Liver (tissue), 9 donors: ENCODE data around the gene AP1M2. TPM values are rescaled to one million over a fixed set of nuclear protein-coding genes. Genes with fewer than 3 reads are reported as not detected.

ENCODE experiments used
- DNase-seq: peaks from one replicate; pipeline ENCODE4 v3.0.0-alpha.2; 2017; ENCODE audit warnings: low spot score
- H3K27ac ChIP-seq, 2 donors: one replicate each; pipeline ENCODE4 v1.7.0; 2013; ENCODE audit warnings: inconsistent platforms in 2 of 2, low read length in 2 of 2, control low read depth in 1 of 2, low read depth in 1 of 2, mild to moderate bottlenecking in 1 of 2
- H3K27me3 ChIP-seq, 4 donors: one replicate each; pipeline versions ENCODE4 v1.6.1 to v1.7.0; 2013; ENCODE audit warnings: low read length in 3 of 4, inconsistent platforms in 1 of 4, mild to moderate bottlenecking in 1 of 4, moderate library complexity in 1 of 4; ENCODE audit not compliant: control insufficient read depth in 4 of 4, insufficient read depth in 4 of 4
- H3K36me3 ChIP-seq, 4 donors: one replicate each; pipeline versions ENCODE4 v1.6.1 to v1.7.0; 2013; ENCODE audit warnings: low read length in 3 of 4, mild to moderate bottlenecking in 3 of 4, low read depth in 1 of 4, moderate library complexity in 1 of 4; ENCODE audit not compliant: control insufficient read depth in 4 of 4, insufficient read depth in 3 of 4
- H3K4me1 ChIP-seq, 4 donors: one replicate each; pipeline versions ENCODE4 v1.6.1 to v1.7.0; 2013; ENCODE audit warnings: low read length in 3 of 4, mild to moderate bottlenecking in 3 of 4, moderate library complexity in 1 of 4; ENCODE audit not compliant: control insufficient read depth in 4 of 4, insufficient read depth in 4 of 4
- H3K4me3 ChIP-seq, 3 donors: one replicate each; pipeline versions ENCODE4 v1.6.1 to v1.7.0; 2013; ENCODE audit warnings: low read length in 3 of 3, control low read depth in 1 of 3, low read depth in 1 of 3, mild to moderate bottlenecking in 1 of 3
- H3K9ac ChIP-seq, 2 donors: one replicate each; pipeline ENCODE4 v1.7.0; 2013; ENCODE audit warnings: low read length in 2 of 2, mild to moderate bottlenecking in 2 of 2, moderate library complexity in 2 of 2, control low read depth in 1 of 2, low read depth in 1 of 2
- H3K9me3 ChIP-seq, 4 donors: one replicate each; pipeline versions ENCODE4 v1.6.1 to v1.7.0; 2013; ENCODE audit warnings: low read length in 3 of 4; ENCODE audit not compliant: control insufficient read depth in 4 of 4
- ATF3 ChIP-seq: IDR thresholded peaks from 2 replicates; pipeline ENCODE4 v1.6.1; 2016; ENCODE audit warnings: antibody characterized with exemption
- CTCF ChIP-seq: fragments of 150-350 bp; IDR thresholded peaks from 2 replicates; pipeline ENCODE4 v1.5.1; 2017; ENCODE audit warnings: improper control_type of control experiment, low read depth, low read length; ENCODE audit not compliant: missing input control
- EGR1 ChIP-seq, 2 donors: IDR thresholded peaks; 2 replicates each; pipeline ENCODE4 v1.6.1; 2016 to 2018; ENCODE audit warnings: antibody characterized with exemption in 2 of 2, low read depth in 2 of 2
- FOXA1 ChIP-seq: IDR thresholded peaks from 2 replicates; pipeline ENCODE4 v1.6.1; 2016; ENCODE audit warnings: antibody characterized with exemption
- FOXA2 ChIP-seq: IDR thresholded peaks from 2 replicates; pipeline ENCODE4 v1.6.1; 2016; ENCODE audit warnings: antibody characterized with exemption
- GABPA ChIP-seq, 2 donors: IDR thresholded peaks in 1 of 2; conservative IDR thresholded peaks in 1 of 2; 2 replicates each; pipeline ENCODE4 v1.6.1; 2016; ENCODE audit warnings: antibody characterized with exemption in 2 of 2, mild to moderate bottlenecking in 1 of 2, moderate library complexity in 1 of 2
- HNF4A ChIP-seq, 2 donors: conservative IDR thresholded peaks; 2 replicates each; pipeline ENCODE4 v1.6.1; 2016; ENCODE audit warnings: antibody characterized with exemption in 2 of 2, mild to moderate bottlenecking in 2 of 2
- HNF4G ChIP-seq: IDR thresholded peaks from 2 replicates; pipeline ENCODE4 v1.6.1; 2016; ENCODE audit warnings: antibody characterized with exemption
- JUND ChIP-seq, 2 donors: IDR thresholded peaks; 2 replicates each; pipeline ENCODE4 v1.6.1; 2016; ENCODE audit warnings: antibody characterized with exemption in 2 of 2
- MAX ChIP-seq: IDR thresholded peaks from 2 replicates; pipeline ENCODE4 v1.6.1; 2016; ENCODE audit warnings: antibody characterized with exemption
- NR2F2 ChIP-seq: IDR thresholded peaks from 2 replicates; pipeline ENCODE4 v1.6.1; 2016; ENCODE audit warnings: antibody characterized with exemption
- RAD21 ChIP-seq, 2 donors: IDR thresholded peaks; 2 replicates each; pipeline ENCODE4 v1.6.1; 2016; ENCODE audit warnings: antibody characterized with exemption in 2 of 2, mild to moderate bottlenecking in 2 of 2
- RXRA ChIP-seq, 2 donors: IDR thresholded peaks; 2 replicates each; pipeline ENCODE4 v1.6.1; 2017 to 2018; ENCODE audit warnings: antibody characterized with exemption in 2 of 2, mild to moderate bottlenecking in 1 of 2
- TAF1 ChIP-seq: conservative IDR thresholded peaks from 2 replicates; pipeline ENCODE4 v1.6.1; 2016; ENCODE audit warnings: antibody characterized with exemption, mild to moderate bottlenecking
- YY1 ChIP-seq: IDR thresholded peaks from 2 replicates; pipeline ENCODE4 v1.6.1; 2016; ENCODE audit warnings: antibody characterized with exemption, mild to moderate bottlenecking
- ZBTB33 ChIP-seq: IDR thresholded peaks from 2 replicates; pipeline ENCODE4 v1.6.1; 2016; ENCODE audit warnings: antibody characterized with exemption
- WGBS: extraction: QIAGEN DNeasy Blood & Tissue Kit; methylation state at CpG from one replicate; pipeline ENCODE4 v1.1.7; 2013; 5-methylcytosine and 5-hydroxymethylcytosine counted together
- polyA plus RNA-seq, 2 donors: library from polyadenylated mRNA; stranded (reverse) in 1 of 2; unstranded in 1 of 2; fragments of 200-250 nt in 1 of 2; fragments of >200 nt in 1 of 2; fragmentation: Nextera tagmentation in 1 of 2; extraction: Ambion mirVana in 1 of 2; gene quantifications; one replicate each; pipeline versions ENCODE4 v1.2.1 to v1.2.3, GENCODE V29; 2013 to 2015
- total RNA-seq, 2 donors: library from RNA; depleted of rRNA; stranded (reverse); fragments of >200 nt; gene quantifications; one replicate each; pipeline ENCODE4 v1.2.3, GENCODE V29; 2014
- donor health status: healthy.
- donor health status: healthy.
- donor health status: healthy.
- donor health status: healthy.
- donor health status: healthy.

The AP1M2 gene
- total and polyA plus RNA-seq, 4 donors: 0.42 to 1.3 (median 0.70) TPM

- 92% methylated on average over 37 of the region's 37 CpGs for WGBS
- TF ChIP-seq FOXA1 (no peak), NR2F2 (no peak)
- Histone ChIP-seq H3K4me1 (peaks cover 0 to 8% (median 2%) of the 10 kb centered on the region in 4 donors), H3K9ac (no peak overlapping the region), H3K36me3 (peaks cover 0 to 9% (median 4%) of the 10 kb centered on the region in 4 donors), H3K27ac (no peak overlapping the region), H3K27me3 (no peaks in the 10 kb centered on the region), H3K9me3 (no peaks in the 10 kb centered on the region), H3K4me3 (no peak overlapping the region)
- no peak for DNase-seq
These were observed 49.3 kb upstream of the AP1M2 start for GRCh38 chr19:10636304-10636972.

GRCh38 chr19:10634963-10635362, 47.9 kb upstream of the AP1M2 start:
- Histone ChIP-seq H3K27ac (no peak overlapping the region), H3K4me1 (peaks cover 0 to 8% (median 2%) of the 10 kb centered on the region in 4 donors), H3K36me3 (peaks cover 0 to 12% (median 5%) of the 10 kb centered on the region in 4 donors), H3K9ac (no peak overlapping the region), H3K27me3 (no peaks in the 10 kb centered on the region), H3K4me3 (no peak overlapping the region), H3K9me3 (no peaks in the 10 kb centered on the region)
- TF ChIP-seq RAD21 (IDR thresholded peaks at IDR 0.05): no peak
- TF ChIP-seq MAX: no peak
- TF ChIP-seq RXRA (IDR thresholded peaks at IDR 0.05): no peak
- no peak for TF ChIP-seq HNF4G
- TF ChIP-seq HNF4A (conservative IDR thresholded peaks at IDR 0.05): no peak
- TF ChIP-seq ATF3: no peak
- TF ChIP-seq FOXA1: no peak
- WGBS: 84% methylated on average over 6 of the region's 6 CpGs
- DNase-seq: no peak

- no peak for DNase-seq
- no peak overlapping the region for H3K9ac ChIP-seq
- peaks cover 0 to 8% (median 2%) of the 10 kb centered on the region in 4 donors for H3K4me1 ChIP-seq
- H3K9me3 ChIP-seq: no peaks in the 10 kb centered on the region
- TF ChIP-seq HNF4G (no peak), RXRA (IDR thresholded peaks at IDR 0.05) (no peak), FOXA1 (no peak)
- WGBS: 92% methylated on average over 7 of the region's 7 CpGs
- H3K27me3 ChIP-seq: no peaks in the 10 kb centered on the region
- H3K4me3 ChIP-seq: no peak overlapping the region
- H3K27ac ChIP-seq: no peak overlapping the region
- peaks cover 0 to 12% (median 5%) of the 10 kb centered on the region in 4 donors for H3K36me3 ChIP-seq
These were observed 47.3 kb upstream of the AP1M2 start for GRCh38 chr19:10634430-10634829.

GRCh38 chr19:10631874-10632273, 44.8 kb upstream of the AP1M2 start:
- 88% methylated on average over 14 of the region's 14 CpGs for WGBS
- no peak overlapping the region for H3K4me3 ChIP-seq
- H3K4me1 ChIP-seq: peaks cover 0 to 8% (median 2%) of the 10 kb centered on the region in 4 donors
- no peak overlapping the region for H3K9ac ChIP-seq
- no peaks in the 10 kb centered on the region for H3K27me3 ChIP-seq
- H3K36me3 ChIP-seq: peaks cover 0 to 16% (median 5%) of the 10 kb centered on the region in 4 donors
- no peak overlapping the region for H3K27ac ChIP-seq
- no peaks in the 10 kb centered on the region for H3K9me3 ChIP-seq
- DNase-seq: no peak
- TF ChIP-seq HNF4G: no peak
- TF ChIP-seq JUND (IDR thresholded peaks at IDR 0.05): no peak
- no peak for TF ChIP-seq CTCF
- TF ChIP-seq FOXA1: no peak
- no peak for TF ChIP-seq YY1
- no peak for TF ChIP-seq RAD21 (IDR thresholded peaks at IDR 0.05)
- TF ChIP-seq EGR1 (IDR thresholded peaks at IDR 0.05; ENCODE audit: low read depth in 2 of 2): no peak
- no peak for TF ChIP-seq TAF1
- no peak for TF ChIP-seq GABPA (IDR thresholded peaks at IDR 0.05 in 1 of 2, conservative IDR thresholded peaks at IDR 0.05 in 1 of 2)
- TF ChIP-seq ATF3: no peak
- no peak for TF ChIP-seq ZBTB33
- no peak for TF ChIP-seq MAX
- TF ChIP-seq FOXA2: no peak
- TF ChIP-seq NR2F2: no peak
